HEK293T (cell line): ENCODE results near the gene APOL1.

Experiments
- ELF4 ChIP-seq: fragments of 450-650 bp; IDR thresholded peaks from 2 replicates; pipeline ENCODE4 v1.6.1; 2017; ENCODE audit warnings: antibody characterized with exemption
- SP1 ChIP-seq: fragments of 450-650 bp; IDR thresholded peaks from 2 replicates; pipeline ENCODE4 v1.6.1; 2017

DNA sequence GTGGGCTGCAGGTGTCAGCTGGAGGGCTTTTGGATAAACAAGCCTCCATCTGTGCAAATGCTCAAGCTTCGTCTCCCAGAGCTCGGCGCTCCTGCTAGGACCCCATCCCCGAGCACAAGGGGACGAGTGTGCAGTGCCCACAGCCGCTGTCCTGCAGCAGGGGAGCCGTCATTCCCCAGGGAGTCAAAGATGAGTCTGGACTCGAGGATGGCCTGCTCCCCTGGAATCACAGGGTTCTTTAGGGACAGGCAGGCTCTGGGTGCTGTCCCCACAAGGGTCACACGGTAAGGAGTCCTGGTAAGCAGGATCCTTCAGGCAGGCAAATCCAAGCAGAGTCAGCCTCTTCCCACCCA, 50.2 kb downstream of the APOL1 start:
- TF ChIP-seq ELF4 = no peak
- no peak for TF ChIP-seq SP1
